Activated CD8-positive, alpha-beta T cell treated with anti-CD3 and anti-CD28 coated beads for 36 hours (primary cell): Measurements from ENCODE around the gene LMX1B. TPM values are rescaled to one million over a fixed set of nuclear protein-coding genes. Genes with fewer than 3 reads are reported as not detected.
"Not testable (repeated sequence)": the region's sequence is repeated elsewhere in the genome, so short reads cannot be mapped to it uniquely, and the experiment has no call there.

ENCODE experiments used
- ATAC-seq: fragments of 200-7000 bp; cut with Tn5 transposase; one replicate; pipeline ENCODE4 v1.10.0; 2021; ENCODE audit warnings: mild to moderate bottlenecking, moderate library complexity
- CTCF ChIA-PET: fragments of 350-600 bp; sonication (Branson Sonifier 250); formaldehyde crosslinking; loops from one replicate; lab custom pipeline; 2021; ENCODE audit warnings: antibody characterized with exemption; lab: Charles Lee
- POLR2A ChIA-PET: fragments of 350-600 bp; sonication (Branson Sonifier 250); formaldehyde crosslinking; loops from one replicate; lab custom pipeline; 2021; ENCODE audit warnings: antibody characterized with exemption; lab: Charles Lee
- DNase-seq: peaks from one replicate; pipeline ENCODE4 v3.0.0-alpha.2; 2020
- H3K27ac Mint-ChIP-seq: one replicate; pipeline ENCODE4 v1.8.0; 2021; ENCODE audit warnings: mild to moderate bottlenecking, mixed read lengths
- H3K27me3 Mint-ChIP-seq: one replicate; pipeline ENCODE4 v1.8.0; 2021; ENCODE audit warnings: mixed read lengths
- H3K36me3 Mint-ChIP-seq: one replicate; pipeline ENCODE4 v1.8.0; 2021; ENCODE audit warnings: low read depth, mixed read lengths
- H3K4me1 Mint-ChIP-seq: one replicate; pipeline ENCODE4 v1.8.0; 2021; ENCODE audit warnings: low read depth, mixed read lengths
- H3K4me3 Mint-ChIP-seq: one replicate; pipeline ENCODE4 v1.8.0; 2021; ENCODE audit warnings: mild to moderate bottlenecking, moderate library complexity, mixed read lengths
- H3K9me3 Mint-ChIP-seq: one replicate; pipeline ENCODE4 v1.8.0; 2021; ENCODE audit warnings: mixed read lengths
- intact Hi-C: fragments of 100-400 bp; cut with micrococcal nuclease; formaldehyde crosslinking; loops from one replicate; pipeline ENCODE4 v1.10.0; 2022
- total RNA-seq, 2 experiments: library from RNA; stranded (reverse); gene quantifications; one replicate each; pipeline ENCODE4 v1.2.3, GENCODE V29; 2021
- TF ChIP-seq, protein P1 (sequence below): fragments of 200-600 bp; IDR thresholded peaks from one replicate; pipeline ENCODE4 v1.8.0; 2022; ENCODE audit warnings: antibody characterized with exemption, mild to moderate bottlenecking

Gene LMX1B
- total RNA-seq, 2 experiments from 2014 or later, result not detected

DNA sequence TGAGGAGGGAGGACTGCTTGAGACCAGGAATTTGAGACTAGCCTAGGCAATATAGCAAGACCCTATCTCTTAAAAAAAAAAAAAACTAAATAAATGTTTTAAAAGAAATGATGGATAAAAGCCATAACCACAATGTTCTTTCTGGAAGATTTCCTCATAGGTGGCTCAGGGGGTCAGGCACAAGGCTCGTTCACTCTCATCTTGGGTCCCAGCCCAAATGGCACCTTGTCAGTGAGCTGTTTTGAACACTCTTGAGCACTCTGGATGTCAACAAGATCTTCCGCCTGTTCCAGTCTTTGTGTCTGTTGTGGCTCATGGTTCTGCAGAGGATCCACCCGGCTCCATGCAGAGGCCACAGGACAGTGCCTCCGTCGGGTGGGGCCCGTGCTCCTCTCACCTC is 35.7 kb upstream of the LMX1B start:
- ATAC-seq (no peak), DNase-seq (no peak)
- ChIA-PET CTCF (interaction anchor here (1.0 to 2.8 kb wide), 2 partner anchors 20 to 79 kb away, joined by 3 to 8 read pairs; no protein-coding TSS in a partner anchor), POLR2A (no interaction called here)
- no peak overlapping the region for H3K27ac Mint-ChIP-seq
- H3K36me3 Mint-ChIP-seq, result no peaks in the 10 kb centered on the region
- TF ChIP-seq, protein P1, sequence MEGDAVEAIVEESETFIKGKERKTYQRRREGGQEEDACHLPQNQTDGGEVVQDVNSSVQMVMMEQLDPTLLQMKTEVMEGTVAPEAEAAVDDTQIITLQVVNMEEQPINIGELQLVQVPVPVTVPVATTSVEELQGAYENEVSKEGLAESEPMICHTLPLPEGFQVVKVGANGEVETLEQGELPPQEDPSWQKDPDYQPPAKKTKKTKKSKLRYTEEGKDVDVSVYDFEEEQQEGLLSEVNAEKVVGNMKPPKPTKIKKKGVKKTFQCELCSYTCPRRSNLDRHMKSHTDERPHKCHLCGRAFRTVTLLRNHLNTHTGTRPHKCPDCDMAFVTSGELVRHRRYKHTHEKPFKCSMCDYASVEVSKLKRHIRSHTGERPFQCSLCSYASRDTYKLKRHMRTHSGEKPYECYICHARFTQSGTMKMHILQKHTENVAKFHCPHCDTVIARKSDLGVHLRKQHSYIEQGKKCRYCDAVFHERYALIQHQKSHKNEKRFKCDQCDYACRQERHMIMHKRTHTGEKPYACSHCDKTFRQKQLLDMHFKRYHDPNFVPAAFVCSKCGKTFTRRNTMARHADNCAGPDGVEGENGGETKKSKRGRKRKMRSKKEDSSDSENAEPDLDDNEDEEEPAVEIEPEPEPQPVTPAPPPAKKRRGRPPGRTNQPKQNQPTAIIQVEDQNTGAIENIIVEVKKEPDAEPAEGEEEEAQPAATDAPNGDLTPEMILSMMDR, result no peak
- H3K9me3 Mint-ChIP-seq, result no peaks in the 10 kb centered on the region
- H3K4me1 Mint-ChIP-seq, result no peaks in the 10 kb centered on the region
- peaks cover 13% of the 10 kb centered on the region for H3K27me3 Mint-ChIP-seq
- intact Hi-C loops, result no loop called here
- no peak overlapping the region for H3K4me3 Mint-ChIP-seq

DNA sequence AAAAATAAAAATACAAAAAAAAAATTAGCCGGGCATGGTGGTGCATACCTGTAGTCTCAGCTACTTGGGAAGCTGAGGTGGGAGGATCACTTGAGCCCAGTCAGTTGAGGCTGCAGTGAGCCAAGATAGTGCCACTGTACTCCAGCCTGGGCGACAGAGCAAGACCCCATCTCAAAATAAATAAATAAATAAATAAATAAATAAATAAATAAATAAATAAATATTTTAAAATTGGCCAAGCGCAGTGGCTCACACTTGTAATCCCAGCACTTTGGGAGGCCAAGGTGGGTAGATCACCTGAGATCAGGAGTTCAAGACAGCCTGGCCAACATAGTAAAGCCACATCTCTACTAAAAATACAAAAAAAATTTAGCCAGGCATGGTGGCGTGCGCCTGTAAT is 33.4 kb upstream of the LMX1B start:
- POLR2A ChIA-PET, result interaction anchor here (0.6 kb wide), 1 partner anchor 1211 kb away, joined by 4 read pairs; no protein-coding TSS in a partner anchor
- CTCF ChIA-PET, H3K27ac Mint-ChIP-seq, H3K4me3 Mint-ChIP-seq, H3K4me1 Mint-ChIP-seq, H3K36me3 Mint-ChIP-seq, H3K9me3 Mint-ChIP-seq, intact Hi-C loops, DNase-seq, ATAC-seq: not testable (repeated sequence)
- peaks cover 13% of the 10 kb centered on the region for H3K27me3 Mint-ChIP-seq

DNA sequence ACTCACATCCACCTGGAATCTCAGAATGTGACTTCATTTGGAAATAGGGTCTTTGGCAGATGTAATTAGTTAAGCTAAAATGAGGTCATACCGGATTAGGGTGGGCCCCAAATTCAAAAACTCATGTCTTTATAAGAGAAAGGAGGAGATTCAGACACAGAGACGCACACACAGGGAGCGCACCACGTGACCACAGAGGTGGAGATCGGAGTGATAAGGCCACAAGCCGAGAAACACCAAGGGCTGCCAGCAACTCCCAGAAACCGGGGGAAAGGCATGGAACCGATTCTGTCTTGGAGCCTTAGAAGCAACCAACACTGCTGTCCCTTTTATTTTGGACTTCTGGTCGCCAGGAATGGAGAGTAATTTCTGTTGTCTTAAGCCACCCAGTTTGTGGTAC is 31.8 kb upstream of the LMX1B start:
- no peaks in the 10 kb centered on the region for H3K36me3 Mint-ChIP-seq
- ATAC-seq, result no peak
- no peaks in the 10 kb centered on the region for H3K9me3 Mint-ChIP-seq
- no peak overlapping the region for H3K4me3 Mint-ChIP-seq
- no peak overlapping the region for H3K27ac Mint-ChIP-seq
- no peaks in the 10 kb centered on the region for H3K4me1 Mint-ChIP-seq
- CTCF ChIA-PET, result no interaction called here
- no peak for DNase-seq
- intact Hi-C loops, result no loop called here
- POLR2A ChIA-PET, result no interaction called here
- H3K27me3 Mint-ChIP-seq, result peaks cover 18% of the 10 kb centered on the region
- TF ChIP-seq, protein P1, result no peak

DNA sequence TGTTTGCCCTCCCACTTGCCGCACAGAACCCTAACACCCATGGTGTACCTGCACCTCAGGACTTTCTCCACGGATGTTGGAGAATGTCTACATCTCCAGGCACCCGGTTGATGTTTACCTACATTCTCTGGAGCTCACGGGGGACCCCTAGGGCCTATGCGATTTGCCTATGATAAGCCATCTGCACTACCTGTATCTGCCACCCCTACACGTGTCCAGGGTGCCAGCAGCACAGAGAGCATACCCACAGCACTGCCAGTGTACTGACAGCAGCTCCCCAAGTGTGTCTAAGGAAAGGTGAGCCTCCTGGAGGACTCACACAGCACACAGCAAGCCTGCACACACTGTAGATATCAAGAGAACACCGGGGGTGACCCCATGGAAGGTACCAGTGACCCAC is 31.3 kb upstream of the LMX1B start:
- intact Hi-C loops, result no loop called here
- ATAC-seq, result no peak
- DNase-seq, result no peak
- CTCF ChIA-PET, result interaction anchor here (1.6 kb wide), 1 partner anchor 84 kb away, joined by 4 read pairs; no protein-coding TSS in a partner anchor
- TF ChIP-seq, protein P1, result no peak
- Mint-ChIP-seq H3K9me3 (no peaks in the 10 kb centered on the region), H3K4me3 (no peak overlapping the region), H3K27me3 (peaks cover 20% of the 10 kb centered on the region), H3K4me1 (no peaks in the 10 kb centered on the region), H3K36me3 (no peaks in the 10 kb centered on the region), H3K27ac (no peak overlapping the region)
- POLR2A ChIA-PET, result interaction anchor here (0.8 kb wide), 1 partner anchor 12 kb away, joined by 3 read pairs; no protein-coding TSS in a partner anchor

DNA sequence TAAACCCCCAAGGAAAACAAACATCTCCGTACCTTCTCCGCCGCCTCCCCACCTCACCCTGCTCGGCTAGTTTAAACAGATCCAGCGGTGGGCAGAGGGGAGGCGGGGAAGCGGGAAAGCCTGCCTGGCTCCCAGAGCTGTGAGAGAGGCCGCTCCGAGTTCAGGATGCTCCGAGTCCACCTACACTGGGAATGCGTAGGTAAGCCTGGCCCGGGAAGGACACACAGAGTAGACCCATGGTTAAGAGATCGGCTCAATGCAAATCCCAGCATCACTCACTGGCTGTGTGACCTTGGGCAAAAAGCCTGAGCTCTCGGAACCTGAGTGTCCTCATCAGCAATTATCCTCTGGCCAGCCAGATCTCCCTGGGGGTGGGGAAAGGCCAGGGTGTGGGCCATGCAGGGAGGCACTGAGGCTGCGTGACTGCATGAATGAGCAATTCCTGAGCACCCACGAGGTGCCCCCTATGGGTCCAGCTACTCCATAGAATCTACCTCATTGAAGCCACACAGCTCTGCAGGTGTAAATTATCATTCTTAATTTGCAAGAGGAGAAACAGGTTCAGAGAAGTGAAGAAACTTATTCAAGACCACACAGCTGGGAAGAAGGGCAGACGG is 30.5 kb upstream of the LMX1B start:
- CTCF ChIA-PET, result interaction anchor here (0.8 to 1.6 kb wide), 2 partner anchors 84 to 107 kb away, joined by 3 to 4 read pairs; no protein-coding TSS in a partner anchor
- no peak overlapping the region for H3K4me3 Mint-ChIP-seq
- H3K9me3 Mint-ChIP-seq, result no peaks in the 10 kb centered on the region
- DNase-seq, result no peak
- no peak for ATAC-seq
- intact Hi-C loops, result no loop called here
- POLR2A ChIA-PET, result interaction anchor here (0.8 kb wide), 1 partner anchor 13 kb away, joined by 3 read pairs; no protein-coding TSS in a partner anchor
- H3K27me3 Mint-ChIP-seq, result peaks cover 21% of the 10 kb centered on the region
- no peaks in the 10 kb centered on the region for H3K36me3 Mint-ChIP-seq
- H3K4me1 Mint-ChIP-seq, result no peaks in the 10 kb centered on the region
- no peak overlapping the region for H3K27ac Mint-ChIP-seq
- TF ChIP-seq, protein P1, result no peak
